ENCODE results near the gene EPN2. TPM values are rescaled to one million over a fixed set of nuclear protein-coding genes. Genes with fewer than 3 reads are reported as not detected.

Gene EPN2
- total RNA-seq, 1 donor from 2014 or later = 63.9 TPM

- no peak for DNase-seq (ENCODE audit: low spot score)
These were observed 74.5 kb downstream of the EPN2 start for GRCh38 chr17:19311421-19312215.

- no peak for DNase-seq (ENCODE audit: low spot score)
These were observed 75.2 kb downstream of the EPN2 start for GRCh38 chr17:19312406-19312805.

- DNase-seq (ENCODE audit: low spot score) = no peak
These were observed 76.0 kb downstream of the EPN2 start for GRCh38 chr17:19313066-19313745.

DNA sequence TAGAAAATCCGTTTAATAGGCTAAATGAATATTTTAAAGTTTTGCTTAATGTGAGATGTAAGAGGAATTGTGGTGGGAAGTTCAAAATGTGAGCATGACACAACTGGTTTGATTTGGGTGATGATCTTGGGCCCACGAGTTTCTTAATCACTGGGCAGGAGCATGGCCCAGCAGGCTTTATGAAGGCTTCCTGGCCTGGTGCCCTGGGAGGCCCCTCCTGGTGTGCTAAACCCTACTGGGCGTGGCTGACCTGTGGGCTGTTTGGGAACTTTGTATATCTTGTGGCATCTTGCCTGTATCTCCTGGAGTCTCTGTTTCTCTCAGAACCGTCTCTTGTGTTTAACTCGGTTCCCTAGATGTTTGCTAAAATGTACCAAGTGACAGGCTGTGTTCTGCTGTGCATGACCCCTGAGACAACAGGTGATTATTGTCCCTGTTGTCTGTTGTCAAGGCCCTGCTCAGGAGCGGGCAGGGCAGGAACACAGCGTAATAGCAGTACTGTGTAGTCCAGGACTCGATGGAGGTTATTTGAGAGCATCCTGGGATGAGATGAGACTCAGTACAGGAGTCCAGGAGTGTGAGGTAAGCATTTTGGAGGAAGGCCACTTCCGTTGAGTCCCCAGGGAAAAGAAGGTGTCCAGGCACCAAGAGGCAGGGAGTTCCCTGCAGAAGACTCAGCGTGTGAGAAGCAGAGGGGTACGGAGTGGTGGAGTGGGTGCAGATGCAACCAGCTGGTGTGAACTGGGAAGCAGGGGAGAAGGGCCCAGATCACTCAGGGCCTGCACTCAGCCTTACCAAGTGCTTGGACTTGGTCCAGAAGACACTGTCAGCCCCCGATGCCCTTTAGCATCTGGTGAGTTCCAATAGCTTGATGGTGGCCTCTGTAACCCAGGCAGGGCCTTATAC is 76.8 kb downstream of the EPN2 start:
- DNase-seq (ENCODE audit: low spot score) = no peak

- no peak for DNase-seq (ENCODE audit: low spot score)
These were observed 77.9 kb downstream of the EPN2 start for GRCh38 chr17:19315104-19315503.

DNA sequence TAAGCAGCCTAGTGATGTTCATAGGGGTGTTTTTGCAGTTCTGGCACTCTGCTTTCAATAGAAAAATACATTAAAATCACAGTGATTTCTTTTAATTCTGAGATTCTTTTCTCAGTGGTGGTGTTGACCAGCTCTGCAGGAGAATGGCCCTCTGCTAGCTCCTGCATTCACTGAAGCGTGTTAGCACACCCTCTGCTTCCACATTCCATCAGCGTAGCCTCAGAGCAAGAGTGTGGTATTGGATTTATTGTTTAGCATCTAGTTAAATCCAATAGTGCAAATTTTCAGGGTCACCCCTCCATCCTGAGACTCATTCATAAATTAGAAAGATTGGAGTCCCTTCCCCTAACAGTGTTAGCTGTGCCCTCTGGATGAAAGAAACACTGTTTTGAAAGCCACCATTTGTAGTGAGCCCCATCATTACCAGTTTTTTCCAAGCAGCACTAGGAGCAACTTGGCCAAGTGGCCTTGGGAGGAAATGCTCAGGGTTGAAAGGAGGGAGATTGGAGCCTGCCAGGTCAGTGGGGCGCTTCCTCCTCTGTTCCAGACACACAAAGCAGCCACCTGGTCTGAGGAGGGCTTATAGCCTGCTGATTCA is 79.7 kb downstream of the EPN2 start:
- DNase-seq (ENCODE audit: low spot score) = no peak

DNA sequence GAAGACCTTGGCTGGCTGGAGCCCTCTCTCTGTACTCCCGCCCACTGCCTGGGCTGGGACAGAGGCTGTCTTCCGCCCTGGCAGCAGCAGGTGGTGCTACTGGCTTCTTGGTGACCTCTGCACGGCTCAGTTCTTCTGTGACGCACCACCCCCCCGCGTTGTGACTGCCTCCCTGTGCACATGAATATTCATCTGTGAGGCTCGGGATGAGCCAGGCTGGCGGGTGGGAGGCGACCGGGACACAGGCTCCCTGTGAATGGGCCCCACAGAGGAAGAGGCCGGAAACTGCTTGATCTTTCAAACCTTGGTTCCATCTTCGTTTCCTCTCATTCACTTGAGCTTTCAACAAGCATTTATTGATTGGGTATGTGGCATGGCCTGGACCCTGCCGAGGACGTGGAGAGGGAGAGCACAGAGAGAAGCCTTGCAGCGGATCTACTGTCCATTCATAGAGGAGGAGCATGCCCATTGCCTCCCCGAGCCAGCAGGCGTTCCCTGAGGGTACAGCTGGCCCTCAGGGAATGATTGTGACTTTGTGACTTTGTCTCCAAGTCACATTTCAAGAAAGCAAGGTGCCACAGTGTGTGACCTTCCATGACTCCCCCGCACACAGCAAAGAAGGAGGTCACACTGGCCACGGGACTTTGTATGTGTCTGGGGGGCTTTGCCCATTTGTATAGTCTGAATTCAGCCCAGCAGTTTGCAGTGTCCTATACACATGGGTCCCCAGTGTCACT is 80.4 kb downstream of the EPN2 start:
- peak; percentile 69 for DNase-seq (ENCODE audit: low spot score)

DNA sequence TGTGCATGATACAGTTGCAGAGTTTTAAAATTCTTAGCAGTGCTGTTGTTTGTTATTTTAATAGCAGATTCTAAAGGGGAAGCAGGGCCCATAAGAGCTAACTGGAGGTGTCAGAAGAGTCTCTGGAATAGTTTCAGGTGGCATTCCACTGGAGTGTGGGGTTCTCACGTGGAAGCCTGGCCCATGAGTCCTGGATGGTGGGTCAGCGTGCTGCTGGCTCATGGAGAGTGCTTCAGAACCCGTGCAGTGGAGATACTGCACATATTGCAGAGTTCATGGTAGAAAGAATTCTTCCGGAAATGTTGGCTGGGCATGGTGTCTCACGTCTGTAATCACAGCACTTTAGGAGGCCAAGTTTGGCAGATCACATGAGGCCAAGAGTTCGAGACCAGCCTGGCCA is 81.4 kb downstream of the EPN2 start:
- no peak for DNase-seq (ENCODE audit: low spot score)

- DNase-seq (ENCODE audit: low spot score) = no peak
These were observed 82.8 kb downstream of the EPN2 start for GRCh38 chr17:19319771-19320505.

DNA sequence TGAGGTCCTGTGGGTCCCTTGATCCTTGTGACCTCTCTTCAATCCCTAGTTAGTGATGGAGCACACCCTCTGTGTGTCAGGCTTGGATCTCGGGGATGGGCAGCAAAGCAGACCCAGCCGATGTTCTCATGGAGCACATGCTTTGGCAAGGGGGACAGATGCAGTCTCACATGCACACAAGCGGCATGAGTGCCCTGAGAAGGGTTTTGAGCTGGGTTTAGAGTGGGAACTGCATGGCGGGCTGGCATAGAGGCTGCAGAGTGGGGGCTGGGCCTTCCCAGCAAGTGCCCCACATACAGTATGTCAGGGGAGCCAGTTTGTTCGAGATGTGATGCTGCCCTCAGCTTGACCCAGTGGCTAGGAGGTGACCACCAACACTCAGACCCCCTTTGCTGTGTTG is 83.7 kb downstream of the EPN2 start:
- no peak for DNase-seq (ENCODE audit: low spot score)

DNA sequence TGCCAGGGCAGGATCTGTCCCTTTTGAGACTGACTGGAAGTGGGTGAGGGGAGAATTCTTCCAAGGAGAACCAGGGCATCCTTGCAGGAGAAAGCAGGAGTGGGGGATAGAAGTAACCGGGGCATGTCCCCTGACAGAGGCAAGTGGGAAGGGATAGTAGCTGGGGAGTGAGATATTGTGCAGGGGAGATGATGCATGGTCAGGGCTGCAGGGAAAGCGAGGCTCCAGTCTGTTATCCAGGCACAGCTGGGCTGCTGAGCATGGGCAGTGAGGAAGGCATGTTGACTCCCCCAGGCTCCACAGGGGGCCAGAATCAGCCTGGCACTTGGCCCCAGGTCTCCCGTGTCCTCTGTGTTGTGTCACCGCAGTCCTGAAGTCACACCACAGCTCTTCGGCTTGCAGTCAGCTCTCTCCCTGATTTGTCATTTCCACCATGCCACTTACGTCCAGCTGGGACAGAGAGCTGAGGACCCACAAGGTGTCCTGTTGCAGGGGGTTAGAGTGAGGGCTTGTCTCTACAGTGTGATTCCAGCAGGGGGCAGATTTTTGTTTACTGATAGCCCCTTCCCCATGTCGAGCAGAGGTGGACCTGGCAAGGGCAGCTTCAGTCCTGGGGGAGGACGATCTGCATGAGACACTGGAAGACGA is 84.4 kb downstream of the EPN2 start:
- no peak for DNase-seq (ENCODE audit: low spot score)

DNA sequence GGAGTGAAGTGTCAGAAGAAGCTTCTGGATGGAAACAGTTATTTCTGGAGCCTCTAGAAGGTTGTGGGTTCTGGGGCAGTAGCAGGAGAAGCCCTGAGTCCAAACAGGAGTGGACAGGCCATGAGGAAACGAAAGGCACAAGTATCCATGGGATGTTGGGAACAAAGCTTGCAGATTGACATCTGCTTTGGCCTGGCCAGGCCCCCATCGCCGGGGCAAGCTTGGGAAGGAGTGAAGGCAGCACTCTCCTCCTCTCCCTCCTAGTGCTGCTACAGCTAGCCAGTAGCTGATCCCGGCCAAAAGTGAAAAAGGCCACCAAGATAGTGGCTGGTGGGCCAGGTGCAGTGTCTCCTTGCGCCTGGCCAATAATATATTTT is 85.0 kb downstream of the EPN2 start:
- DNase-seq (ENCODE audit: low spot score) = no peak

DNA sequence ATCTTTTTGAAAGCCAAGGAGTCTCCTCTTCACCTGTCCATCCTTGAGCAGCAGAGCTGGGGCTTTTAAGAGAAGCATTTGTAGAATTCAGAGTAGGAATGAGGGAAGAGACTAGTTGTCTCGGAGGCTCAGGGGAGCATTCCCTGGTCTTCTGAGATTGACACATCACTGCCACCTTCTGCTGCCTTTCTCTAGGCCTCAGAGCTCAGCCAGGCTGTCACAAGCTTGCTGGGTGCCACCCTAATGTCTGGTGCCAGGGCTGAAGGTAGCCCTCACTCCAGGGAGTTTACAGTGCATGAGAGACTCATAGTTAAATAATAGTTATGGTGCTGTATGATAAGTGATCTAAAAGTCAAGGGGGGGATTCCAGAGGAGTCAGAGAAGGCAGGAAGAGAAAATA is 85.7 kb downstream of the EPN2 start:
- DNase-seq (ENCODE audit: low spot score) = no peak

DNA sequence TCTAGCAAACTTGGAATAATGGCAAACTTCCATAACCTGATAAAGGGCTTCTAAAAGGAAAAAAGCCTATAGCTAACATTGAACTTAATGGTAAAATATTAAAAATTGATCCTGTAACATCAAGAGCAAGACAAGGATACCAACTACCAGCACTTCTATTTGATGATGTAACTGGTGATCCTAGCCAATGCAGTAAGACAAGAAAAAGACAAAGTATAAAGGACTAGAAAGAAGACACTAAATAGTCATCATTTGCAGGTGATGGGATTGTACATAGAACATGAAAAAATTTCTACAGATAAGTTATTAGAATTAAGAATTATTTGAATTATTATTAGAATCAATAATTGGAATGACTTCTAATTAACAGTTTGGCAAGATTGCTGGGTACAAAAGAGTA is 88.4 kb downstream of the EPN2 start:
- DNase-seq (ENCODE audit: low spot score) = no peak

DNA sequence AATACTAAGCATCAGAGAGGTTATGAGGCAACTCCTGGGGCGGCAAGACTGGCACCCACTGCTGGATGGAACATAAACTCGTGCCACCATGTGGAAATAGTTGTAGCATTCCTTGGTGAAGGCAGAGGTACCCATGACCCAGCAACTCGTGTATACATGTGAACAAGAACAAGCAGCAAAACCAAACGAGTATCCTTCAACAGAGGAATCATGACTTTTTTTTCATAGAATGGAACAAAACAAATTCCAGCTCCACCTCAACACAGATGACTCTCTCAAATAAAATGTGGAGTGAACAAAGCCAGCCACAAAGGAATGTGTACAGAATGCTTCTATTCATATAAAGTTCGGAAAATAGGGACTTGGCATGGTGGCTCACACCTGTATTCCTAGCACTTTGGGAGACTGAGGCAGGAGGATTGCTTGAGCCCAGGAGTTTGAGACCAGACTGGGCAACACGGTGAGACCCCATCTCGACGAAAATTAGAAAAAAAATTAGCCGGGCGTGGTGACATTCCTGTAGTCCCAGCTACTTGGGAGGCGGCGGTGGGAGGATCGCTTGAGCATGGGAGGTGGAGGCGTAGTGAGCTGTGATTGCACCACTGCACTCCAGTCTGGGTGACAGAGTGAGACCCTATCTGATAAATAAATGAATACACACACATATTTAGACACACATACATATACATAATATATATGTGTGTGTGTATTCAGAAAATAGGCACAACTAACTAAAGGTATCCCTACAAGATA is 90.0 kb downstream of the EPN2 start:
- no peak for DNase-seq (ENCODE audit: low spot score)

DNA sequence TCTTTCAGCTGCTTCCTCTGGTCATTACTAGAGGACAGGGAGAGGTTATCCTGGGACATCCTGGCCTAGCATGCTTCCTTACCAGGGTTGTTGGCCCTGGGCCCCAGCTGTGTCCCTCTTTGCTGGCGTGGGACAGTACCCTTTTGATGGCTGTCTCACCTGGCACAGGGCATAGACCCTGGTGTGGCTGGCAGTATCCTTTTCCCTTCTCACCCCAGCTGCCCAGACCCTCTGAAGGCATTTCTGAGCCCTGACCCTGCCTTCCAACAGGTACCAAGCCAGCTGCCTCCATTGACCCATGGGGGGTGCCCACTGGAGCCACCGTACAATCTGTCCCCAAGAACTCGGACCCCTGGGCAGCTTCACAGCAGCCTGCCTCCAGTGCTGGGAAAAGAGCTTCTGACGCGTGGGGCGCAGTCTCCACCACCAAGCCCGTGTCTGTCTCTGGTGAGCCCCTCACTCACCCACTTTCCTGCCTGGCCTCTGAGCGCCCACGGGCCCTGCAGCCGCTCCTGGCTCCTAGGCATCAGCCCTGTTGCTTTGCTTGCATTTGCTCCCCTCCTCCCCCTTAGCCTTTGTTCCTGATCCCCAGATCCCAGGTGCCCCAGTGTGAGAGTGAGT is 91.4 kb downstream of the EPN2 start:
- DNase-seq (ENCODE audit: low spot score) = no peak

- DNase-seq (ENCODE audit: low spot score) = no peak
These were observed 92.0 kb downstream of the EPN2 start for GRCh38 chr17:19329136-19329535.

DNA sequence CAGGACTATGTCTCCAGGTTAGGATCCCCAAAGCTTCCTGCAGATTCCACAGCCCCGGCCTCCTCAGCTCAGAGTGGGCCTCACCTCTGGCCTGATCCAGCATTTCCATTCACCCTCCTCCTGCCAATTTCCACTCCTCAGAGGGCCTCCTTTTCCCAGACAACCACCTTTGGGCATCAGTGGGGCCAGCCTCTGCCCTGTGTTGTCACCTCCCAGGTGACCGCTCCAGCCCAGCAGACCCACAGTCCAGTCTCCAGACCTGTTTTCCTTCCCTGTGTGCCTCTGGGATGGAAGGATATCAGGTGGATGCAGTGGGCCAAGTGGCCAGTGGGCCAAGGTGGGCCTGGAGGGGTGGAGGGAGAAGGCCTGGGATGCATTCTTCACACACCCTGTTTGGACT is 92.7 kb downstream of the EPN2 start:
- DNase-seq (ENCODE audit: low spot score) = no peak

GRCh38 chr17:19330271-19330670 is 93.1 kb downstream of the EPN2 start:
- no peak for DNase-seq (ENCODE audit: low spot score)

Measured in ureter (tissue), 1 donor.